Urinary bladder (tissue), 4 donors: ENCODE results near the gene CYB5R2. TPM values are rescaled to one million over a fixed set of nuclear protein-coding genes. Genes with fewer than 3 reads are reported as not detected.

Experiments
- DNase-seq: peaks from one replicate; pipeline ENCODE4 v3.0.0-alpha.2; 2015; ENCODE audit errors: extremely low spot score
- H3K27ac ChIP-seq: one replicate; pipeline ENCODE4 v1.5.1; 2013; ENCODE audit warnings: low read depth, mild to moderate bottlenecking, moderate library complexity
- H3K36me3 ChIP-seq: one replicate; pipeline ENCODE4 v1.6.1; 2013; ENCODE audit warnings: mild to moderate bottlenecking, moderate library complexity; ENCODE audit not compliant: insufficient read depth
- H3K4me1 ChIP-seq: one replicate; pipeline ENCODE4 v1.6.1; 2013; ENCODE audit warnings: mild to moderate bottlenecking, moderate library complexity; ENCODE audit not compliant: insufficient read depth
- H3K4me3 ChIP-seq: one replicate; pipeline ENCODE4 v1.5.1; 2013; ENCODE audit warnings: low read depth, low read length
- WGBS: extraction: QIAGEN DNeasy Blood & Tissue Kit; methylation state at CpG from one replicate; pipeline ENCODE4 v1.1.7; 2013; 5-methylcytosine and 5-hydroxymethylcytosine counted together
- polyA plus RNA-seq: library from polyadenylated mRNA; stranded (reverse); fragments of 200-250 nt; gene quantifications from one replicate; pipeline ENCODE4 v1.2.3, GENCODE V29; 2013
- total RNA-seq: library from RNA; depleted of rRNA; stranded (reverse); fragments of >200 nt; gene quantifications from one replicate; pipeline ENCODE4 v1.2.3, GENCODE V29; 2014
- donor health status: healthy with polysubstance abuse.
- donor health status: healthy.

The CYB5R2 gene
- total and polyA plus RNA-seq, 2 donors, result 13.9 to 17.7 TPM

GRCh38 chr11:7638710-7639642, 34.3 kb downstream of the CYB5R2 start:
- Histone ChIP-seq H3K4me3 (no peak overlapping the region), H3K27ac (no peak overlapping the region), H3K36me3 (peaks cover 3% of the 10 kb centered on the region), H3K4me1 (no peaks in the 10 kb centered on the region)
- WGBS, result 74% methylated on average over 5 of the region's 5 CpGs
- DNase-seq, result no peak

- no peak for DNase-seq
- WGBS, result 63% methylated on average over 7 of the region's 7 CpGs
- Histone ChIP-seq H3K4me3 (no peak overlapping the region), H3K4me1 (no peaks in the 10 kb centered on the region), H3K27ac (no peak overlapping the region), H3K36me3 (peaks cover 7% of the 10 kb centered on the region)
Observed at GRCh38 chr11:7637447-7638157, 35.7 kb downstream of the CYB5R2 start.

GRCh38 chr11:7636350-7636749, 37.0 kb downstream of the CYB5R2 start:
- no peak overlapping the region for H3K27ac ChIP-seq
- no peak overlapping the region for H3K4me3 ChIP-seq
- H3K4me1 ChIP-seq, result no peaks in the 10 kb centered on the region
- H3K36me3 ChIP-seq, result peaks cover 6% of the 10 kb centered on the region
- 91% methylated on average over 6 of the region's 6 CpGs for WGBS
- DNase-seq, result no peak

GRCh38 chr11:7635708-7636107, 37.6 kb downstream of the CYB5R2 start:
- no peak overlapping the region for H3K4me3 ChIP-seq
- no peak overlapping the region for H3K27ac ChIP-seq
- H3K36me3 ChIP-seq, result peaks cover 4% of the 10 kb centered on the region
- H3K4me1 ChIP-seq, result no peaks in the 10 kb centered on the region
- WGBS, result 89% methylated on average over 4 of the region's 4 CpGs
- DNase-seq, result no peak

- peaks cover 4% of the 10 kb centered on the region for H3K36me3 ChIP-seq
- WGBS, result 87% methylated on average over 4 of the region's 4 CpGs
Observed at GRCh38 chr11:7635137-7635536, 38.2 kb downstream of the CYB5R2 start.

GRCh38 chr11:7632211-7632610, 41.1 kb downstream of the CYB5R2 start:
- 80% methylated on average over 2 of the region's 2 CpGs for WGBS
- H3K36me3 ChIP-seq, result peaks cover 4% of the 10 kb centered on the region
- no peak overlapping the region for H3K27ac ChIP-seq
- H3K4me1 ChIP-seq, result no peaks in the 10 kb centered on the region
- DNase-seq, result no peak
- no peak overlapping the region for H3K4me3 ChIP-seq

More at GRCh38 chr11:7635137-7635536, 38.2 kb downstream of the CYB5R2 start:
- H3K4me3 ChIP-seq, result no peak overlapping the region
- no peak overlapping the region for H3K27ac ChIP-seq
- no peaks in the 10 kb centered on the region for H3K4me1 ChIP-seq
- no peak for DNase-seq

- 90% methylated on average over 2 of the region's 2 CpGs for WGBS
- no peaks in the 10 kb centered on the region for H3K4me1 ChIP-seq
- DNase-seq, result no peak
- H3K4me3 ChIP-seq, result no peak overlapping the region
- peaks cover 4% of the 10 kb centered on the region for H3K36me3 ChIP-seq
- no peak overlapping the region for H3K27ac ChIP-seq
Observed at GRCh38 chr11:7630002-7630401, 43.3 kb downstream of the CYB5R2 start.

GRCh38 chr11:7628660-7629059, 44.6 kb downstream of the CYB5R2 start:
- no peak for DNase-seq
- H3K36me3 ChIP-seq, result peaks cover 4% of the 10 kb centered on the region
- H3K4me1 ChIP-seq, result no peaks in the 10 kb centered on the region
- WGBS, result 63% methylated on average over 3 of the region's 3 CpGs
- no peak overlapping the region for H3K4me3 ChIP-seq
- H3K27ac ChIP-seq, result no peak overlapping the region

GRCh38 chr11:7622721-7623120, 50.6 kb downstream of the CYB5R2 start:
- H3K27ac ChIP-seq, result no peak overlapping the region
- H3K4me3 ChIP-seq, result no peak overlapping the region
- DNase-seq, result no peak
- no peaks in the 10 kb centered on the region for H3K36me3 ChIP-seq
- H3K4me1 ChIP-seq, result no peaks in the 10 kb centered on the region
- WGBS, result 92% methylated on average over 2 of the region's 2 CpGs

- Histone ChIP-seq H3K36me3 (no peaks in the 10 kb centered on the region), H3K4me3 (no peak overlapping the region), H3K4me1 (no peaks in the 10 kb centered on the region), H3K27ac (no peak overlapping the region)
- WGBS, result 11% methylated on average over 1 of the region's 1 CpG
- DNase-seq, result no peak
Observed at GRCh38 chr11:7621554-7621953, 51.7 kb downstream of the CYB5R2 start.

GRCh38 chr11:7621090-7621489, 52.2 kb downstream of the CYB5R2 start:
- no peaks in the 10 kb centered on the region for H3K4me1 ChIP-seq
- WGBS, result 83% methylated on average over 3 of the region's 3 CpGs
- no peak overlapping the region for H3K27ac ChIP-seq
- no peaks in the 10 kb centered on the region for H3K36me3 ChIP-seq
- DNase-seq, result no peak
- H3K4me3 ChIP-seq, result no peak overlapping the region

GRCh38 chr11:7619322-7619721, 54.0 kb downstream of the CYB5R2 start:
- Histone ChIP-seq H3K27ac (no peak overlapping the region), H3K36me3 (no peaks in the 10 kb centered on the region), H3K4me1 (no peaks in the 10 kb centered on the region), H3K4me3 (no peak overlapping the region)
- WGBS, result 91% methylated on average over 3 of the region's 3 CpGs
- no peak for DNase-seq

GRCh38 chr11:7617032-7617431, 56.3 kb downstream of the CYB5R2 start:
- peaks cover 2% of the 10 kb centered on the region for H3K4me1 ChIP-seq
- DNase-seq, result no peak
- no peaks in the 10 kb centered on the region for H3K36me3 ChIP-seq
- 93% methylated on average over 8 of the region's 8 CpGs for WGBS
- H3K27ac ChIP-seq, result no peak overlapping the region
- H3K4me3 ChIP-seq, result no peak overlapping the region
